Stimulated activated CD8-positive, alpha-beta memory T cell treated with anti-CD3 and anti-CD28 coated beads, Interleukin-12 subunit alpha, Interleukin-12 subunit beta, amount 100 ng/mL, for 1 hour (primary cell): ENCODE data around the gene ACP3.
"Not testable (repeated sequence)": the region's sequence is repeated elsewhere in the genome, so short reads cannot be mapped to it uniquely, and the experiment has no call there.

Experiments used
- DNase-seq: peaks from one replicate; pipeline ENCODE4 v3.0.0-alpha.2; 2020; ENCODE audit warnings: low read depth

Gene ACP3

GRCh38 chr3:132317229-132317948 is at the start of gene ACP3:
ACP3 (plus strand) TSS chr3:132317407; CDS start chr3:132317457, 50 bp downstream.
- no peak for DNase-seq

DNA sequence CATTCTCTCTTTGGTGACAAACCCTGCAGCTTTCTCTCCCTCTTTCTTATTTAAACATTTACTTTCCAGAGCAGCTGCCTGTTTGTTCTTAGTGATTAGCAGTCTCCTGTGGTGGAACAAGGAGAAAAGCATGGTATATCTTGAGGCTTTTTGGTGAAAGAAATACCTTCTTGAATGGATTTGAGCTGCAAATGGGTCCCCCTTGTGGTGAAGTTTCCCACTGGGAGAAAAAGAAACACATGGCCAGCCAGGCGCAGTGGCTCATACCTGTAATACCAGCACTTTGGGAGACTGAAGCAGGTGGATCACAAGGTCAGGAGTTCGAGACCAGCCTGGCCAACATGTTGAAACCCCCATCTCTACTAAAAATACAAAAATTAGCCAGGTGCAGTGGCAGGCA is 48.3 kb upstream of the ACP3 start:
- DNase-seq: no peak

DNA sequence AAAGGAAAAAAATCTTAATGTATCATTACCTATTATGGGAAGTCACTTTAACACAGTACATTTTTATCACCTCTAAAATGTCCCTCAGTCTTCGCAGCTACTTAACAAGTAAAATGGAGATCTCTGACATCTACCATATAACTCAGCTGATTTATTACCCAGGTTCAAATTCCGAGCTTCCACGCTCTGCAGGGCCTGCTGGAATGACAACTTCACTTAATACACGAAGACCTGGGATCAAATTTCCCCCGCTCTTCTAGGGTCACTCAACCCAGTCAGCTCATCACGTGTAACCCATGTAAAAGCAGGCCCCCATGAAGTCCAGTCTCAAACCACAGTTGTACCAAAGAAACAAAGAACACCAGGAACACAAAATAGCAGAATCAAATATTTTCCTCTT is 44.2 kb upstream of the ACP3 start:
- DNase-seq: no peak

- no peak for DNase-seq
These were observed 40.8 kb upstream of the ACP3 start for GRCh38 chr3:132276228-132276906.

- no peak for DNase-seq
These were observed 38.2 kb upstream of the ACP3 start for GRCh38 chr3:132279030-132279429.

GRCh38 chr3:132283440-132283839 is 33.8 kb upstream of the ACP3 start:
- DNase-seq: no peak

GRCh38 chr3:132283916-132284405 is 33.2 kb upstream of the ACP3 start:
- no peak for DNase-seq

DNA sequence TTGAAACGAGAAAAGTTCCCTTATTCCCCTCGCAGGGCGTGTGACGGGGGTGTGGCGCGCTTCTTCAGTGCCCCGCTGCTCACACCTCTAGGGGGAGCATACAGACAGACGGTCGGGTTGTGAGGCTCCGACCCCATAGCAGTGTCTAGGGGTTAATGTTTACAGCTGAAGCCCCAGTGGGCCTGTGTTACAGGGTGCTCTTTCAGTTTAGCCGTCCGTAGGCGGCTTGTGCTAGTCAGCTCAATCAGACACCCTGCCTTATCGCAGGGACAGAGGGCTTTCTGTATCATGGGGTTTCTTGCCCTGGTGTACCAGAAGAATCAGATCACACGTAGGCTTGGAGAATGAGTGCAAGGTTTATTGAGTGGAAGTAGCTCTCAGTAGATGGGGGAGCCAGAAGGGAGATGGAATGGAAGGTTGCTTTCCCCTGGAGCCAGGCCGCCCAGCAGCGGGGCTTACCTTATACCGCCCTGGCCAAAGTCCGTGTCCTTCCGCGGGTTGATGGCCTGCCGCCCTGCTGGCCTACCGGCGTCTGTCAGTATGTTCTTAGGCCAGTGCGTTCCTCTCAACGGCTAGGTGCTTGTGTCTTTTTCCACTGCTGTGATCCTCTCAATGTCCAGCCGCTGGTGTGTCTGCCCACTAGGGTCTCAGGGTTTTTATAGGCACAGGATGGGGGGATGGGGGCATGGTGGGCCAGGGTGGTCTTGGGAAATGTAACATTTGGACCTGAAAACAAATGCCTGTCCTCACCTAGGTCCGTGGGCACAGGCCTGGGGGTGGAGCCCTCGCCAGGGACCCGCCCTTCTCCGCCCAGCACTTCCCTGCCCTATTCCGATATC is 32.2 kb upstream of the ACP3 start:
- DNase-seq: no peak

- no peak for DNase-seq
These were observed 31.6 kb upstream of the ACP3 start for GRCh38 chr3:132285620-132285945.

GRCh38 chr3:132286035-132286434 is 31.2 kb upstream of the ACP3 start:
- DNase-seq: no peak

DNA sequence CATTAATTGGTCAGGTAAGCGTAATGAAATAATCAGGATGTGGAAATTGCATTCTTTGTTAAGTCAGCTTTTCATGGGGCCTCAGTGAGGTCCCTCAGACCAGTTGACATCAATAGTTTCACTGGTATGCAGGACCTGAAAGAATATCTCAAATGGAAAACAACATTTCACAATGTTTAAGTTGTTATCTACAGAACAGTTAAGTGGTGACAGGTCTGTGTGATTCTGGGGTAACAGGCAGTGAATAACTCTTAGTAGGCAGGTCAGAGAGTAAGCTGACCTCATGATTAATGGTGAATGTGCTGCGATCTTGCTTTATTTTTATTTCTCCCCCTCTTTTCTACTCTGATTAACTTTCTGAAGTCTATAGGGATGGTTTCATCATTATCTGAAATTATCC is 28.9 kb upstream of the ACP3 start:
- no peak for DNase-seq

GRCh38 chr3:132289316-132289715 is 27.9 kb upstream of the ACP3 start:
- DNase-seq: no peak

GRCh38 chr3:132290833-132291232 is 26.4 kb upstream of the ACP3 start:
- no peak for DNase-seq

GRCh38 chr3:132292042-132292441 is 25.2 kb upstream of the ACP3 start:
- no peak for DNase-seq

DNA sequence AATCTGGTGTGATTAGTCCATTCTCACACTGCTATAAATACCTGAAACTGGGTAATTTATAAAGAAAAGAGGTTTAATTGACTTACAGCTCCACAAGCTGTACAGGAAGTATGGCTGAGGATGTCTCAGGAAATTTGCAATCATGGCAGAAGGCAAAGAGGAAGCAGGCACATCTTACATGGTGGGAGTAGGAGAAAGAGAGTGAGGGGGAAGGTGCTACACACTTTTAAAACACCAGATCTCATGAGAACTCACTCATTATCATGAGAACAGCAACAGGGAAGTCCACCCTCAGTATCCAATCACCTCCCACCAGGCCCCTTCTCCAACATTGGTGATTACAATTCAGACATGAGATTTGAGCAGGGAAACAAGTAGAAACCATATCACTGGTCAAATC is 24.0 kb upstream of the ACP3 start:
- DNase-seq: no peak

GRCh38 chr3:132294906-132295305 is 22.3 kb upstream of the ACP3 start:
- DNase-seq: no peak

DNA sequence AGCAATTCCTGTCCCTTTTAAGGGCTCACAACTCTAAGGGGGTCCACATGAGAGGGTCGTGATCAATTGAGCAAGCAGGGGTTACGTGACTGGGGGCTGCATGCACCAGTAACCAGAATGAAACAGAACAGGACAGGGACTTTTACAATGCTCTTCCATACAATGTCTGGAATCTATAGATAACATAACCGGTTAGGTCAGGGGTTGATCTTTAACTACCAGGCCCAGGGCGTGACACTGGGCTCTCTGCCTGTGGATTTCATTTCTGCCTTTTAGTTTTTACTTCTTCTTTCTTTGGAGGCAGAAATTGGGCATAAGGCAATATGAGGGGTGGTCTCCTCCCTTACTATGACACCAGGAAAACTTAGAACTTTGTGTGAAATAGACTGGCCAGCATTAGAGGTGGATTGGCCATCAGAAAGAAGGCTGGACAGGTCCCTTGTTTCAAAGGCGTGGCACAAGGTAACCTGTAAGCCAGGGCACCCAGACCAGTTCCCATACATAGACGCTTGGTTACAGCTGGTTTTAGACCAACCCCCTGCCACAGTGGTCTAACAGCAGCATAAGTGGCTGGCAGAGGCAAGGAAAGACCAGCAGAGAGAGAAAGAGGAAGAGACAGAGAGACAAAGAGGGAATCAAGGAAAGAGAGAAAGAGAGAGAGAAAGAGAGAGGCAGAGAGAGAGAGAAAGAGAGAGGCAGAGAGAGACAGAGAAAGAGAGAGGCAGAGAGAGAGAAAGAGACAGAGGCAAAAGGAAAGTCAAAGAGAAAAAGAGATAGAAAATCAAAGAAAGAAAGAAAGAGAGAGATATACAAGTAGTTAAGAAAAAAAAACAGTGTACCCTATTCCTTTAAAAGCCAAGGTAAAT is 13.6 kb upstream of the ACP3 start:
- not testable (repeated sequence) for DNase-seq

GRCh38 chr3:132304351-132304750 is 12.9 kb upstream of the ACP3 start:
- not testable (repeated sequence) for DNase-seq

DNA sequence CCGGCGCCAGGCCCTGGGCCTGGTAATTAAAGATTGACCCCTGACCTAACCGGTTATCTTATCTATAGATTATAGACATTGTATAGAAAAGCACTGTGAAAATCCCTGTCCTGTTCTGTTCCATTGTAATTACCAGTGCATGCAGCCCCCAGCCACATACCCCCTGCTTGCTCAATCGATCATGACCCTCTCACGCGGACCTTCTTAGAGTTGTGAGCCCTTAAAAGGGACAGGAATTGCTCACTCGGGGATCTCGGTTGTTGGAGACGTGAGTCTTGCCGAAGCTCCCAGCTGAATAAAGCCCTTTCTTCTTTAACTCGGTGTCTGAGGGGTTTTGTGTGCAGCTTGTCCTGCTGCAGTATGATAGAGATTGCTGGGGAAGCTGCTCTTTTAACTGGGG is 7.2 kb upstream of the ACP3 start:
- DNase-seq: not testable (repeated sequence)

GRCh38 chr3:132311316-132311715 is 5.9 kb upstream of the ACP3 start:
- no peak for DNase-seq

GRCh38 chr3:132311841-132312240 is 5.4 kb upstream of the ACP3 start:
- DNase-seq: no peak

DNA sequence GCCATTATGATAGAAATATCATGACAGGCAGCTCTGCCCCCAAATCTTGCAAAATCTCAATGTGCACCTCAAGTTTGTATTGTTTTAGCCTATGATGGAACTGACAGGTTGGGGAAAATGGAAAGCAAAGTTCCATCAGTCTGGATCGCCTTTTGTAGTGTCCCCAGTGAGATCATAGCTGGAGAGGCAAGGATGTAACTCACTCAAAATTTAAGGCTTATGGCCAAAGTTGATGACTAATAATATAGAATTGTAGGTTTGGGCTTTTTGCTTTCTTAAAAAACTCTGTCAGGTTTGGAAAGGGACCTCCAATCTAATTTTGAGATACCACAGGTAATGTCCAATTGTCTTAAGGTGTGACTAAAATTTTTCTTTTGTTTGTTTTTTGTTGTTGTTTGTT is 1.4 kb upstream of the ACP3 start:
- DNase-seq: no peak
